Body of pancreas (tissue), 4 donors: Measurements from ENCODE around the gene EDN1. TPM values are rescaled to one million over a fixed set of nuclear protein-coding genes. Genes with fewer than 3 reads are reported as not detected.

Experiments used
- ATAC-seq: fragments of 150-250 bp; one replicate; pipeline ENCODE4 v1.9.1; 2016
- DNase-seq, 4 donors: peaks; one replicate each; pipeline ENCODE4 v3.0.0-alpha.2; 2019
- H3K27ac ChIP-seq, 4 donors: fragments of 200-600 bp; sonication (generic); 1 replicate in 3 of 4; 2 replicates in 1 of 4; pipeline versions ENCODE4 v1.5.1 to v1.6.1; 2016 to 2019; ENCODE audit warnings: mild to moderate bottlenecking in 1 of 4, mixed read lengths in 1 of 4, moderate library complexity in 1 of 4
- H3K27me3 ChIP-seq, 2 donors: fragments of 200-600 bp; sonication (generic); one replicate each; pipeline ENCODE4 v1.6.0; 2016; ENCODE audit warnings: mild to moderate bottlenecking in 1 of 2
- H3K36me3 ChIP-seq, 2 donors: fragments of 200-600 bp; sonication (generic); replicated peaks in 1 of 2; 2 replicates each; pipeline ENCODE4 v1.5.1; 2016; ENCODE audit warnings: low read depth in 2 of 2; ENCODE audit not compliant: insufficient read depth in 1 of 2
- H3K4me1 ChIP-seq: fragments of 200-600 bp; sonication (generic); one replicate; pipeline ENCODE4 v1.6.0; 2016
- H3K4me3 ChIP-seq, 2 donors: fragments of 200-600 bp; sonication (generic); 1 replicate in 1 of 2; 2 replicates in 1 of 2; pipeline ENCODE4 v1.5.1; 2016 to 2019
- H3K9me3 ChIP-seq, 3 donors: fragments of 200-600 bp; sonication (generic); 1 replicate in 2 of 3; 2 replicates in 1 of 3; pipeline ENCODE4 v1.5.1; 2016
- CTCF ChIP-seq, 7 experiments: fragments of 450-650 bp in 4 of 7; fragments of 200-600 bp in 3 of 7; sonication (generic) in 3 of 7; IDR thresholded peaks; one replicate each; pipeline ENCODE4 v1.5.1; 2016 to 2019; ENCODE audit warnings: antibody characterized with exemption in 7 of 7
- POLR2A ChIP-seq, 3 donors: fragments of 450-650 bp; IDR thresholded peaks; one replicate each; pipeline ENCODE4 v1.6.1; 2016; ENCODE audit warnings: antibody characterized with exemption in 3 of 3, mild to moderate bottlenecking in 2 of 3
- WGBS, 2 donors: methylation state at CpG; one replicate each; pipeline ENCODE4 v1.1.5; 2017; 5-methylcytosine and 5-hydroxymethylcytosine counted together
- intact Hi-C: fragments of 100-400 bp; cut with DNase I; formaldehyde crosslinking; loops from one replicate; pipeline ENCODE4 v1.15.1; 2023
- total RNA-seq, 2 donors: library from RNA; depleted of rRNA; stranded (reverse); fragments of >200 nt; gene quantifications; one replicate each; pipeline ENCODE4 v1.1.0, GENCODE V29; 2016

Gene EDN1
- total RNA-seq, 2 donors from 2014 or later: 0.66 to 19.7 TPM

DNA sequence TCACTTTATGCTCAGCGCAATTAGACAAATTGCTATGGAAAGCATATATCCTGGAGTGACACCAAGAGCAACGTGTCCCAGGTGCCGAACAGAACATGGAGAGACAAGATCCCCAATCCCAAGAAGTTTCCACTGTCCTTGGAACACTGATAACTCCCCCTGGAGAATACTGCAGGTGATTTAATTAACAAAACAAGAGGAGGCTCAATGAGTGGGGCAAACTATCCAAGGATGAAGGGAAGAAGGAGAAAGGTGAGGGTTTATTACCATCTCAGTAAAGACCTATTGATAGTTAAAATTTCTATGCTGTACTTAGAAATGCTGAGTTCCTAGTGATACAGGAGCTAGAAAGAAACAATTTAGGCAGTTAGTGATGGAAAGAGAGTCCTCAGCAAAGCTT is 35.7 kb downstream of the EDN1 start:
- WGBS, 2 donors: 38 to 39% methylated on average over 3 of the region's 3 CpGs
- H3K9me3 ChIP-seq: no peaks in the 10 kb centered on the region
- DNase-seq (no peak), ATAC-seq (no peak)
- intact Hi-C loops: no loop called here
- no peak overlapping the region for H3K27ac ChIP-seq
- H3K4me1 ChIP-seq: peaks cover 25% of the 10 kb centered on the region
- H3K4me3 ChIP-seq: no peak overlapping the region
- H3K27me3 ChIP-seq: no peaks in the 10 kb centered on the region
- H3K36me3 ChIP-seq: no peaks in the 10 kb centered on the region
- TF ChIP-seq POLR2A (IDR thresholded peaks at IDR 0.05) (no peak), CTCF (IDR thresholded peaks at IDR 0.05) (no peak)

- no peaks in the 10 kb centered on the region for H3K9me3 ChIP-seq
- WGBS, 2 donors: 92 to 96% methylated on average over 2 of the region's 2 CpGs
- no peak overlapping the region for H3K4me3 ChIP-seq
- no peak for ATAC-seq
- H3K4me1 ChIP-seq: peaks cover 40% of the 10 kb centered on the region
- H3K27me3 ChIP-seq: no peaks in the 10 kb centered on the region
- DNase-seq: no peak
- no peak overlapping the region for H3K27ac ChIP-seq
- intact Hi-C loops: no loop called here
- TF ChIP-seq POLR2A (IDR thresholded peaks at IDR 0.05) (no peak), CTCF (IDR thresholded peaks at IDR 0.05) (no peak)
- no peaks in the 10 kb centered on the region for H3K36me3 ChIP-seq
Observed at GRCh38 chr6:12327391-12327790, 37.2 kb downstream of the EDN1 start.

GRCh38 chr6:12327988-12328387 is 37.8 kb downstream of the EDN1 start:
- peaks cover 46% of the 10 kb centered on the region for H3K4me1 ChIP-seq
- ATAC-seq (no peak), DNase-seq (no peak)
- intact Hi-C loops: no loop called here
- no peaks in the 10 kb centered on the region for H3K27me3 ChIP-seq
- 75 to 84% methylated on average over 4 of the region's 4 CpGs for WGBS, 2 donors
- TF ChIP-seq CTCF (IDR thresholded peaks at IDR 0.05) (no peak), POLR2A (IDR thresholded peaks at IDR 0.05) (no peak)
- no peaks in the 10 kb centered on the region for H3K9me3 ChIP-seq
- H3K27ac ChIP-seq: no peak overlapping the region
- no peak overlapping the region for H3K4me3 ChIP-seq
- H3K36me3 ChIP-seq: no peaks in the 10 kb centered on the region

GRCh38 chr6:12328701-12329100 is 38.5 kb downstream of the EDN1 start:
- H3K27me3 ChIP-seq: no peaks in the 10 kb centered on the region
- H3K36me3 ChIP-seq: no peaks in the 10 kb centered on the region
- H3K4me3 ChIP-seq: no peak overlapping the region
- H3K4me1 ChIP-seq: peaks cover 53% of the 10 kb centered on the region
- no peak for TF ChIP-seq CTCF (IDR thresholded peaks at IDR 0.05)
- no peak for TF ChIP-seq POLR2A (IDR thresholded peaks at IDR 0.05)
- H3K9me3 ChIP-seq: no peaks in the 10 kb centered on the region
- intact Hi-C loops: no loop called here
- WGBS, 2 donors: 66 to 94% methylated on average over 3 of the region's 3 CpGs
- no peak overlapping the region for H3K27ac ChIP-seq
- ATAC-seq: no peak
- no peak for DNase-seq

- no peaks in the 10 kb centered on the region for H3K9me3 ChIP-seq
- peak; percentile 50 to 63 (median 52) for DNase-seq
- peaks cover 70% of the 10 kb centered on the region for H3K4me1 ChIP-seq
- H3K4me3 ChIP-seq: no peak overlapping the region
- H3K36me3 ChIP-seq: no peaks in the 10 kb centered on the region
- ATAC-seq: peak; percentile 52
- TF ChIP-seq CTCF (IDR thresholded peaks at IDR 0.05) (no peak), POLR2A (IDR thresholded peaks at IDR 0.05) (no peak)
- H3K27me3 ChIP-seq: no peaks in the 10 kb centered on the region
- 22 to 25% methylated on average over 2 of the region's 2 CpGs for WGBS, 2 donors
- peak overlapping the region; percentile 94 to 97 (median 94) for H3K27ac ChIP-seq
- intact Hi-C loops: no loop called here
Observed at GRCh38 chr6:12331474-12331873, 41.3 kb downstream of the EDN1 start.
